GM21576 (cell line): ENCODE data around the gene SDCBP2.

Experiments
- ATAC-seq: cut with Tn5 transposase; IDR thresholded peaks from one replicate; pipeline ENCODE4 v1.9.1; 2021; ENCODE audit warnings: mild to moderate bottlenecking, moderate library complexity; ENCODE audit not compliant: unreplicated experiment

SDCBP2 gene

GRCh38 chr20:1315804-1316203, 13.1 kb downstream of the SDCBP2 start:
- ATAC-seq: no peak

- no peak for ATAC-seq
Measured at GRCh38 chr20:1313236-1313964, 15.5 kb downstream of the SDCBP2 start.

GRCh38 chr20:1312904-1313235, 16.1 kb downstream of the SDCBP2 start:
- ATAC-seq: no peak

GRCh38 chr20:1312308-1312707, 16.6 kb downstream of the SDCBP2 start:
- no peak for ATAC-seq

- no peak for ATAC-seq
Measured at GRCh38 chr20:1310506-1311190, 18.3 kb downstream of the SDCBP2 start.

GRCh38 chr20:1310071-1310470, 18.9 kb downstream of the SDCBP2 start:
- ATAC-seq: no peak

- ATAC-seq: no peak
Measured at GRCh38 chr20:1309439-1309847, 19.5 kb downstream of the SDCBP2 start.

- ATAC-seq: no peak
Measured at GRCh38 chr20:1308702-1309095, 20.2 kb downstream of the SDCBP2 start.

- no peak for ATAC-seq
Measured at GRCh38 chr20:1308067-1308701, 20.8 kb downstream of the SDCBP2 start.

GRCh38 chr20:1307571-1307971, 21.4 kb downstream of the SDCBP2 start:
- ATAC-seq: no peak

- no peak for ATAC-seq
Measured at GRCh38 chr20:1307171-1307570, 21.8 kb downstream of the SDCBP2 start.

- no peak for ATAC-seq
Measured at GRCh38 chr20:1306316-1307135, 22.4 kb downstream of the SDCBP2 start.

- no peak for ATAC-seq
Measured at GRCh38 chr20:1305712-1306111, 23.2 kb downstream of the SDCBP2 start.

GRCh38 chr20:1304710-1305515, 24.0 kb downstream of the SDCBP2 start:
- ATAC-seq: no peak

GRCh38 chr20:1302685-1303541, 26.0 kb downstream of the SDCBP2 start:
- ATAC-seq: no peak

GRCh38 chr20:1301031-1301529, 27.9 kb downstream of the SDCBP2 start:
- no peak for ATAC-seq

- no peak for ATAC-seq
Measured at GRCh38 chr20:1300083-1300840, 28.7 kb downstream of the SDCBP2 start.

GRCh38 chr20:1299522-1299921, 29.4 kb downstream of the SDCBP2 start:
- no peak for ATAC-seq
